K562 (cell line): ENCODE data around the gene ZNF689. TPM values are rescaled to one million over a fixed set of nuclear protein-coding genes. Genes with fewer than 3 reads are reported as not detected.
A peak's percentile ranks its signal among the peaks of the same experiment; 100 is the strongest.

Experiments
- BHLHE40 ChIP-seq: IDR thresholded peaks from 2 replicates; pipeline ENCODE4 v1.6.1; 2011; ENCODE audit warnings: low read length, improper control_type of control experiment
- CLOCK ChIP-seq: fragments of 250-450 bp; sonication (Bioruptor Pico); IDR thresholded peaks from 2 replicates; pipeline ENCODE4 v1.4.0; 2020; ENCODE audit warnings: mild to moderate bottlenecking, moderate library complexity, borderline replicate concordance
- DPF2 ChIP-seq: fragments of 450-650 bp; IDR thresholded peaks from 2 replicates; pipeline ENCODE4 v1.6.1; 2016
- E2F6 ChIP-seq, 2 experiments: IDR thresholded peaks; 2 replicates each; pipeline ENCODE4 v1.6.1; 2011; ENCODE audit warnings: borderline replicate concordance in 1 of 2, control low read depth in 1 of 2, low read depth in 1 of 2, low read length in 1 of 2, mild to moderate bottlenecking in 1 of 2, mixed read lengths in 1 of 2, moderate library complexity in 1 of 2; ENCODE audit not compliant: insufficient read depth in 1 of 2, insufficient read length in 1 of 2, poor library complexity in 1 of 2, severe bottlenecking in 1 of 2; ENCODE audit errors: extremely low read depth in 1 of 2
- HCFC1 ChIP-seq: IDR thresholded peaks from 2 replicates; pipeline ENCODE4 v1.6.1; 2012; ENCODE audit warnings: low read depth, low read length, improper control_type of control experiment
- HIVEP1 ChIP-seq: fragments of 250-450 bp; sonication (Bioruptor Pico); IDR thresholded peaks from 2 replicates; pipeline ENCODE4 v1.4.0; 2020; ENCODE audit warnings: mild to moderate bottlenecking
- JUND ChIP-seq, 2 experiments: IDR thresholded peaks; 2 replicates in 1 of 2; 3 replicates in 1 of 2; pipeline ENCODE4 v1.6.1; 2011; ENCODE audit warnings: borderline replicate concordance in 2 of 2, low read depth in 2 of 2, low read length in 2 of 2, improper control_type of control experiment in 1 of 2, missing biosample characterization in 1 of 2, missing genetic modification characterization in 1 of 2, missing genetic modification reagents in 1 of 2
- MAX ChIP-seq: sonication (generic); formaldehyde crosslinking; IDR thresholded peaks from 2 replicates; pipeline ENCODE4 v1.9.0; 2022; ENCODE audit warnings: mild to moderate bottlenecking, missing genetic modification reagents
- MEF2D ChIP-seq: conservative IDR thresholded peaks from 2 replicates; pipeline ENCODE4 v1.6.1; 2016; ENCODE audit warnings: low read depth, missing genetic modification characterization, missing compliant biosample characterization
- NR1H2 ChIP-seq: sonication (generic); formaldehyde crosslinking; IDR thresholded peaks from 2 replicates; pipeline ENCODE4 v1.4.0; 2020; ENCODE audit warnings: mild to moderate bottlenecking, missing genetic modification reagents
- NRF1 ChIP-seq, 2 experiments: fragments of 450-650 bp; IDR thresholded peaks in 1 of 2; conservative IDR thresholded peaks in 1 of 2; 2 replicates each; pipeline ENCODE4 v1.6.1; 2014; ENCODE audit warnings: mild to moderate bottlenecking in 2 of 2
- NUFIP1 ChIP-seq: fragments of 450-650 bp; IDR thresholded peaks from 2 replicates; pipeline ENCODE4 v1.6.1; 2018; ENCODE audit not compliant: partially characterized antibody
- PHB ChIP-seq: fragments of 250-450 bp; sonication (Bioruptor Pico); IDR thresholded peaks from 2 replicates; pipeline ENCODE4 v1.5.0; 2021
- PYGO2 ChIP-seq: fragments of 450-650 bp; IDR thresholded peaks from 2 replicates; pipeline ENCODE4 v1.6.1; 2016; ENCODE audit warnings: mild to moderate bottlenecking, missing genetic modification characterization, moderate library complexity, missing compliant biosample characterization
- RFX7 ChIP-seq: fragments of 250-450 bp; sonication (Bioruptor Pico); IDR thresholded peaks from 2 replicates; pipeline ENCODE4 v1.5.1; 2021; ENCODE audit warnings: mild to moderate bottlenecking
- XRCC3 ChIP-seq: fragments of 450-650 bp; IDR thresholded peaks from 2 replicates; pipeline ENCODE4 v1.6.1; 2017; ENCODE audit warnings: mild to moderate bottlenecking, moderate library complexity
- XRCC4 ChIP-seq: IDR thresholded peaks from one replicate; pipeline ENCODE4 v1.6.1; 2011; ENCODE audit not compliant: insufficient read depth, insufficient read length; ENCODE audit errors: extremely low read depth
- ZC3H4 ChIP-seq: sonication (generic); formaldehyde crosslinking; IDR thresholded peaks from 2 replicates; pipeline ENCODE4 v1.9.0; 2021; ENCODE audit warnings: missing genetic modification reagents, borderline replicate concordance
- ZNF165 ChIP-seq: fragments of 250-450 bp; sonication (Bioruptor Pico); IDR thresholded peaks from 2 replicates; pipeline ENCODE4 v1.4.0; 2020; ENCODE audit warnings: borderline replicate concordance
- ZNF449 ChIP-seq: fragments of 250-450 bp; sonication (Bioruptor Pico); IDR thresholded peaks from 2 replicates; pipeline ENCODE4 v1.8.0; 2022; ENCODE audit warnings: moderate library complexity, mild to moderate bottlenecking, inconsistent platforms
- polyA plus RNA-seq, 8 experiments: library from polyadenylated mRNA; depleted of rRNA in 4 of 8; stranded (reverse) in 5 of 8; unstranded in 3 of 8; fragments of >200 nt; fragmentation: Nextera tagmentation in 2 of 8; fragmentation: Illumina TruSeq in 1 of 8; extraction: Ambion mirVana in 2 of 8; extraction: Trizol in 1 of 8; gene quantifications; 2 replicates each; pipeline versions ENCODE4 v1.2.1 to v1.2.3, GENCODE V29; 2011 to 2014; ENCODE audit warnings: inconsistent platforms in 1 of 8, missing spikeins in 1 of 8
- total RNA-seq, 7 experiments: library from RNA; depleted of rRNA in 6 of 7; stranded (reverse); fragments of >200 nt in 6 of 7; fragmentation: Illumina TruSeq in 2 of 7; extraction: Trizol in 2 of 7; gene quantifications; 2 replicates each; pipeline versions ENCODE4 v1.2.1 to v1.2.3, GENCODE V29; 2011 to 2021; ENCODE audit warnings: low replicate concordance in 1 of 7

Gene ZNF689
- total and polyA plus RNA-seq, 9 of the 15 experiments (the other 6 are each of a cell fraction or from before 2014, with no cell fraction given): 5.4 to 15.4 (median 10.8) TPM

GRCh38 chr16:30656974-30657865 lies 47.0 kb upstream of the ZNF689 start (continued):
- TF ChIP-seq XRCC4: no peak
- TF ChIP-seq JUND (IDR thresholded peaks at IDR 0.05; ENCODE audit: borderline replicate concordance, low read depth, low read length): no peak
- TF ChIP-seq JUND (tag; IDR thresholded peaks at IDR 0.05; ENCODE audit: borderline replicate concordance, low read depth, low read length): no peak
- TF ChIP-seq HCFC1: no peak
- no peak for TF ChIP-seq MAX (CRISPR knock-in tag)
- 0 out of 2 replicates have a peak, but pooled peaks have one; percentile 35 for TF ChIP-seq ZNF165 (CRISPR knock-in tag)
- no peak; the same call in 1 of the 2 replicates for TF ChIP-seq DPF2
- TF ChIP-seq PHB (CRISPR knock-in tag): no peak
- TF ChIP-seq CLOCK (CRISPR knock-in tag): no peak
- 0 out of 2 replicates have a peak, but pooled peaks have one; percentile 23 for TF ChIP-seq HIVEP1 (CRISPR knock-in tag)
- TF ChIP-seq E2F6 (IDR thresholded peaks at IDR 0.05; ENCODE audit: borderline replicate concordance in 1 of 2, extremely low read depth in 1 of 2, insufficient read depth in 1 of 2, insufficient read length in 1 of 2, low read depth in 1 of 2, low read length in 1 of 2, poor library complexity in 1 of 2, severe bottlenecking in 1 of 2): no peak
- no peak for TF ChIP-seq PYGO2
- TF ChIP-seq NRF1 (conservative IDR thresholded peaks at IDR 0.05 in 1 of 2, IDR thresholded peaks at IDR 0.05 in 1 of 2): no peak
- TF ChIP-seq XRCC3: no peak
- no peak for TF ChIP-seq MEF2D (tag)
- no peak for TF ChIP-seq BHLHE40
- TF ChIP-seq ZNF449 (CRISPR knock-in tag): peak; percentile 32; the same call in 1 of the 2 replicates
- TF ChIP-seq RFX7 (CRISPR knock-in tag): no peak
- no peak for TF ChIP-seq NUFIP1
- TF ChIP-seq NR1H2 (CRISPR knock-in tag): no peak
- TF ChIP-seq ZC3H4 (CRISPR knock-in tag): no peak
